OCI-LY7 (cell line): ENCODE data around the gene PCCA.

Experiments
- EZH2phosphoT487 ChIP-seq: fragments of 200-600 bp; sonication (generic); IDR thresholded peaks from 2 replicates; pipeline ENCODE4 v1.6.1; 2018; ENCODE audit warnings: low read depth, borderline replicate concordance, mild to moderate bottlenecking, mixed run types, antibody characterized with exemption, low read length, moderate library complexity, mixed read lengths
- TF ChIP-seq, protein P1 (sequence below): fragments of 200-600 bp; sonication (generic); conservative IDR thresholded peaks from 2 replicates; pipeline ENCODE4 v1.5.1; 2014; ENCODE audit warnings: mild to moderate bottlenecking, antibody characterized with exemption, low read length, moderate library complexity, mixed read lengths

DNA sequence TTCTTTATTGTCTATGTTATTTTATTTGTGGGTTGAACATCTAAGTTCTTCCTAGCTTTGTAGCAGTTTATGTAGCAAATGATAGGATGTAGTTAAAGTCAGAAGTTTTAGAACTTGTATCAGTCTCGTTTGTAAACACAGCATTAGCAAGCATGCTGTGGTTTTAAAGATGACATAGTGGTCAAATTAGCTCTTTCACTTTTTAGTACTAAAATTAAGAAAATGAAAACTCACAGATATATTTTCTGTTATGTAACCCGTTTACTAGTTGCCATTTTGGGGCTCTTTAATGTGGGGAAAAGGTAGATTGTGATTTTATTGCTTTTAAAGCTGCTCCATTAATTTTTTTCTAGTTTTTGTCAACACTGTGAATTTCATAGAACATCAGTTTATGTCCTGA lies 216.5 kb downstream of the PCCA start:
- no peak for TF ChIP-seq EZH2phosphoT487
- TF ChIP-seq, protein P1, sequence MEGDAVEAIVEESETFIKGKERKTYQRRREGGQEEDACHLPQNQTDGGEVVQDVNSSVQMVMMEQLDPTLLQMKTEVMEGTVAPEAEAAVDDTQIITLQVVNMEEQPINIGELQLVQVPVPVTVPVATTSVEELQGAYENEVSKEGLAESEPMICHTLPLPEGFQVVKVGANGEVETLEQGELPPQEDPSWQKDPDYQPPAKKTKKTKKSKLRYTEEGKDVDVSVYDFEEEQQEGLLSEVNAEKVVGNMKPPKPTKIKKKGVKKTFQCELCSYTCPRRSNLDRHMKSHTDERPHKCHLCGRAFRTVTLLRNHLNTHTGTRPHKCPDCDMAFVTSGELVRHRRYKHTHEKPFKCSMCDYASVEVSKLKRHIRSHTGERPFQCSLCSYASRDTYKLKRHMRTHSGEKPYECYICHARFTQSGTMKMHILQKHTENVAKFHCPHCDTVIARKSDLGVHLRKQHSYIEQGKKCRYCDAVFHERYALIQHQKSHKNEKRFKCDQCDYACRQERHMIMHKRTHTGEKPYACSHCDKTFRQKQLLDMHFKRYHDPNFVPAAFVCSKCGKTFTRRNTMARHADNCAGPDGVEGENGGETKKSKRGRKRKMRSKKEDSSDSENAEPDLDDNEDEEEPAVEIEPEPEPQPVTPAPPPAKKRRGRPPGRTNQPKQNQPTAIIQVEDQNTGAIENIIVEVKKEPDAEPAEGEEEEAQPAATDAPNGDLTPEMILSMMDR: no peak
